ENCODE measurements around the gene MCOLN1. TPM values are rescaled to one million over a fixed set of nuclear protein-coding genes. Genes with fewer than 3 reads are reported as not detected.

Gene MCOLN1
- total RNA-seq, 6 experiments from 2014 or later: 9.8 to 25.2 (median 17.7) TPM

DNA sequence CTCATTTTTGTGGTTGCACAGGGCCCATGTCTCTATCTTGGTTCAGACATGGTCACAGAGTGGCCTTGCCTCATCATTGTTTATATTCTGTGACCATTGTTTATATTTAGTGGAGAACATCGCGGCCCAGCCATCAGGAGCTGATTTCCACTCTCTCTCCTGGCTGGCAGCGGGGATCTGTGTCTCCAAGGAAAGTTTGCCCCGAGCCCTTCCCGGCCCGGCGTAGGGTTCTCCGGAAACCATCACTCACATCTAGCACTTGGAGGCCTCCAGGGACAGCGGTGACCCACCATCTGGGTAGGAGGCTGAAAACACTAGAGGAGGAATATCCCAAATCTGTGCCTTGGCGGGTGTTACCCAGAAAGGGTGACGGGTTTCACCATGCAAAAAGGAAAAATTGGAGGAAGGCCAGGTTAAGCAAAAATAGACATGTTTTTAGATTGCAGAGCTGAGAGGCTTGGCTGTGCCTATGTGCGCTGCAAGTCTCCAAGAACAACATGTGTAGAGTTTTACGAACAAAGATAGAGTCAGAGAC is 7.2 kb upstream of the MCOLN1 start:
- no peaks in the 10 kb centered on the region for H3K27me3 ChIP-seq
- 48% methylated on average over 7 of the region's 13 CpGs for WGBS (ENCODE audit: insufficient coverage, low coverage, low lambda C conversion rate, missing lambda C conversion rate)
- H3K27ac ChIP-seq: peak overlapping the region in 2 of 3 donors; percentile 37 to 68
- H3K4me1 ChIP-seq: peaks cover 0 to 16% (median 0%) of the 10 kb centered on the region in 4 donors
- H3K9me3 ChIP-seq: no peaks in the 10 kb centered on the region
- peak overlapping the region in 1 of 3 donors; percentile 34 for H3K4me3 ChIP-seq
- no peaks in the 10 kb centered on the region for H3K36me3 ChIP-seq
- no peak for DNase-seq
- TF ChIP-seq POLR2A (IDR thresholded peaks at IDR 0.05): no peak
- TF ChIP-seq, protein P1, sequence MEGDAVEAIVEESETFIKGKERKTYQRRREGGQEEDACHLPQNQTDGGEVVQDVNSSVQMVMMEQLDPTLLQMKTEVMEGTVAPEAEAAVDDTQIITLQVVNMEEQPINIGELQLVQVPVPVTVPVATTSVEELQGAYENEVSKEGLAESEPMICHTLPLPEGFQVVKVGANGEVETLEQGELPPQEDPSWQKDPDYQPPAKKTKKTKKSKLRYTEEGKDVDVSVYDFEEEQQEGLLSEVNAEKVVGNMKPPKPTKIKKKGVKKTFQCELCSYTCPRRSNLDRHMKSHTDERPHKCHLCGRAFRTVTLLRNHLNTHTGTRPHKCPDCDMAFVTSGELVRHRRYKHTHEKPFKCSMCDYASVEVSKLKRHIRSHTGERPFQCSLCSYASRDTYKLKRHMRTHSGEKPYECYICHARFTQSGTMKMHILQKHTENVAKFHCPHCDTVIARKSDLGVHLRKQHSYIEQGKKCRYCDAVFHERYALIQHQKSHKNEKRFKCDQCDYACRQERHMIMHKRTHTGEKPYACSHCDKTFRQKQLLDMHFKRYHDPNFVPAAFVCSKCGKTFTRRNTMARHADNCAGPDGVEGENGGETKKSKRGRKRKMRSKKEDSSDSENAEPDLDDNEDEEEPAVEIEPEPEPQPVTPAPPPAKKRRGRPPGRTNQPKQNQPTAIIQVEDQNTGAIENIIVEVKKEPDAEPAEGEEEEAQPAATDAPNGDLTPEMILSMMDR (IDR thresholded peaks at IDR 0.05): no peak
- intact Hi-C loops (cut with DNase I): no loop called here
- ATAC-seq: peak in 1 of 4 donors; percentile 5

DNA sequence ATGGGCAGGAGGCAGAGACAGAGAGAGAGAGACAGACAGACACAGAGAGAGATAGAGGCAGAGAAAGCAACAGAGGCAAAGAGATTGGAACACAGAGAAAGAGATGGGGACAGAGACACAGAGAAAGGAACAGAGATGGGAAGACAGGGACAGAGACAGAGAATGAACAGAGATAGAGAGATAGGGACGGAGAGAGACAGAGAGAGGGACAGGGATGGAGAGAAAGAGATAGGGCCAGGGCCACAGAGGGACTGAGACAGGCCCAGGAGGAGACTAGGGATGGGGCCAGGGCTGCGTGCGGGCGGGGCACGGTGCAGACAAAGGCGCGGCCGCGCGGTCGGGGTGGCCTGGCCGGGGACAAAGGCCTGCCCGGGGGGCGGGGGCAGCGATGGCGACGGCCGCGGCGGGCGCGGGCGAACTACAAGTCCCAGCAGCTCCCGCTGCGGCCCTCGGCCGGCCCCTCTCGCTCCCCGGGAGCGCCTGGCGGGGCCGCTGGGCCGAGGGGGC is 6.7 kb upstream of the MCOLN1 start, which contains the start of gene ZNF358:
TSS of gene ZNF358 (plus strand) at position 459 of the 507 bp plus-strand sequence. CDS start 3,140 bp downstream, outside the sequence.
- 0% methylated on average over 3 of the region's 33 CpGs for WGBS (ENCODE audit: insufficient coverage, low coverage, low lambda C conversion rate, missing lambda C conversion rate)
- Histone ChIP-seq H3K4me3 (peak within 1 kb of the TSS; percentile 54 to 60 (median 60)), H3K27me3 (no peaks in the 10 kb centered on the region), H3K9me3 (no peaks in the 10 kb centered on the region), H3K36me3 (no peaks in the 10 kb centered on the region), H3K4me1 (peaks cover 0 to 19% (median under 1%) of the 10 kb centered on the region in 4 donors), H3K27ac (peak within 1 kb of the TSS; percentile 57 to 79 (median 68))
- peak; percentile 76 to 82 (median 80) for ATAC-seq
- TF ChIP-seq, protein P1 (IDR thresholded peaks at IDR 0.05): no peak
- no peak for TF ChIP-seq POLR2A (IDR thresholded peaks at IDR 0.05)
- peak; percentile 76 to 83 (median 77) for DNase-seq
- intact Hi-C loops (cut with DNase I): no loop called here

DNA sequence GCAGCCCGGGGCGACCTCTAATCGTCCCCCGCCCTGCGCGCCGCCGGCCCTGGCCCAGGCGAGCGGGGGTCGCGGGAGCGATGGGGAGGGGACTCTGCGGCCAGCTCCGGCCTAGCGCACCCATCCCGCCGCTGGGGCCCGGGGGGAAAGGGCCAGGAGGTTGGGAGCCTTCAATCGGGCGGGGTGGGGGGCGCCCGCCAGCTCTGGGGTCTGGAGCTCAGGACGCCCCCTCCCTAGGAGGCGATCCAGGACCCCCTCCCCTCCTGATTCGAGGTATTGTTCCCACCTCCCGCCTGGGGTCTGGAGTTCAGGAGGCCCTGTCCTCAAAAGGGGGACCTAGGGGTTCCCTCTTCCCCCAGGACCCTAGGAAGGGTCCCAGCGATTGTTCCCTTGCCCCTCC is 6.1 kb upstream of the MCOLN1 start:
- TF ChIP-seq POLR2A (IDR thresholded peaks at IDR 0.05): no peak
- TF ChIP-seq, protein P1 (IDR thresholded peaks at IDR 0.05): no peak
- no peak for DNase-seq

DNA sequence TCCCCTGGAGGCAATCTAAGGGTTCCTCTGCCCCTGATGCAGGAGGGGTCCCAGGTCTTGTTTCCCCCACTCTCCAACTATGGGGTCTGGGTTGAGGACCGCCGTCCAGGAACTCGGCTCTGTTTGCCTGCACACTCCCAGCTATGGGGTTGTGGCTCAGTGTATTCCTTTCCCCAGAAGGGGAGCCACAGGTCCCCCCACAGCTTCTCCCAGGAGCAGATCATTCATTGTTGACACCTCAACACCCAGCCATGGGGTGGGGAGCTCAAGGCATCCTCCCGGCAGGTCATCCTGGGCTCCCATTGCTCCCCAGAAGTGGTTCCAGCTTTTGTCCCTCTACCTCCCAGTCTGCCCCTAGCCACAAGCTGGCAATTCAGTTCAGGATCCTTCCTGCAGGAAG is 5.5 kb upstream of the MCOLN1 start:
- H3K36me3 ChIP-seq: no peaks in the 10 kb centered on the region
- DNase-seq (no peak), ATAC-seq (no peak)
- H3K4me3 ChIP-seq: peak overlapping the region; percentile 54 to 60 (median 60)
- intact Hi-C loops (cut with DNase I): no loop called here
- H3K27ac ChIP-seq: peak overlapping the region in 1 of 3 donors; percentile 57
- no peaks in the 10 kb centered on the region for H3K9me3 ChIP-seq
- peaks cover 0 to 31% (median 7%) of the 10 kb centered on the region in 4 donors for H3K4me1 ChIP-seq
- WGBS (ENCODE audit: insufficient coverage, low coverage, low lambda C conversion rate, missing lambda C conversion rate): 90% methylated on average over 2 of the region's 4 CpGs
- TF ChIP-seq, protein P1 (IDR thresholded peaks at IDR 0.05): no peak
- TF ChIP-seq POLR2A (IDR thresholded peaks at IDR 0.05): no peak
- no peaks in the 10 kb centered on the region for H3K27me3 ChIP-seq

More for the DNA sequence above, 6.1 kb upstream of the MCOLN1 start:
- H3K27ac ChIP-seq: peak overlapping the region; percentile 57 to 79 (median 66)
- no peak for ATAC-seq
- intact Hi-C loops (cut with DNase I): no loop called here
- no peaks in the 10 kb centered on the region for H3K36me3 ChIP-seq
- WGBS (ENCODE audit: insufficient coverage, low coverage, low lambda C conversion rate, missing lambda C conversion rate): no CpG with 5 or more reads among the region's 28 CpGs
- peak overlapping the region; percentile 54 to 60 (median 60) for H3K4me3 ChIP-seq
- peaks cover 0 to 26% (median 3%) of the 10 kb centered on the region in 4 donors for H3K4me1 ChIP-seq
- no peaks in the 10 kb centered on the region for H3K9me3 ChIP-seq
- no peaks in the 10 kb centered on the region for H3K27me3 ChIP-seq

Measured in right lobe of liver (tissue), 6 donors.